Astrocyte of the hippocampus (primary cell): ENCODE data around the gene ARPC1B.
"Not testable (repeated sequence)": the region's sequence is repeated elsewhere in the genome, so short reads cannot be mapped to it uniquely, and the experiment has no call there.

Source experiments
- DNase-seq: peaks from one replicate; pipeline ENCODE4 v3.0.0; 2011; ENCODE audit warnings: low read depth, low spot score

Gene ARPC1B

DNA sequence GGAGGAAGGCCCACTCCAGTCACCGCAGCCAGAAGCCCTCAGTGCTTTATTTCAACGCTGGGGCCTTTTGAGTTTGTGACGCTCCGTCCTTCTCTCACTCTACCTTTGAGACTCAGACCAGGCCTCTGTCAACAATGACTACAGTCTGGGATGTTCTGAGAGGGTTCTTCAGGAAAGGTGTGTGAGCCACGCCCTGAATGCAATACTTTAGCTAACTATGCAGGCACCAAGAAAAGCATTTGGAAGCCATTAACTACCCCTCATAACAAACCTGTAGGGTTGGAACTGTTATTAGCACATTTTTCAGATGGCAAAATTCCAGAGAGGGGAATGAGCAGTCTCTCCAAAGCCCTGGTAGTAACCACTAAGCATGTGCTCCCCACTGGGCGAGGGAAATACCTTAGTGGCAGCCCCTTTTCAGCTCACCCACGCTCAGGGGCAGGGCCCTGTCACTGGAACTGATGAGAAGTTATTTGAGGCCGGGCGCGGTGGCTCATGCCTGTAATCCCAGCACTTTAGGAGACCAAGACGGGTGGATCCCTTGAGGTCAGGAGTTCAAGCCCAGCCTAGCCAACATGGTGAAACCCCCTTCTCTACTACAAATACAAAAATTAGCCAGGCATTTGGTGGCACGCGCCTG, 5.7 kb upstream of the ARPC1B start:
- DNase-seq: peak; percentile 56

- DNase-seq: peak; percentile 51
These were observed 4.7 kb upstream of the ARPC1B start for GRCh38 chr7:99369767-99370391.

DNA sequence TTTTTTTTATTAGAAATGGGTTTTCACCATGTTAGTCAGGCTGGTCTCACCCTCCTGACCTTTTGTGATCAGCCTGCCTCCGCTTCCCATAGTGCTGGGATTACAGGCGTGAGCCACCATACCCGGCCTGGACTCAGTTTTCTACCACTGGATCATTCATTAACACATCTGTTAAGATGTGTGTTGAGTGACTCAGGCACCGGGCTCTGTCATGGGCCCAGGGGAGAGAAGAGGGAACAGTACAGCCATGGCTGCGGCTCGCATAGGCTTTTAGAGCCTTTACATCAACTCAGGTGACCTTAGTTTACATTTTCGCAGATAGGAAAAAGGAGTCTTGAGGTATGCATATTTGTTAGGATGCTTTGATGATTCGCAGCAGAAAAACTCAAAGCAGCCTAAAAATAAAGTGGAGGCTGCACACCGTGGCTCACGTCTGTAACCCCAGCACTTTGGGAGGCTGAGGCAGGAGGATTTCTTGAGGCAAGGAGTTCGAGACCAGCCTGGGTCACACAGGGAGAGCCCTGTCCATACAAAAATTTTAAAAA, 3.1 kb upstream of the ARPC1B start:
- DNase-seq: no peak

DNA sequence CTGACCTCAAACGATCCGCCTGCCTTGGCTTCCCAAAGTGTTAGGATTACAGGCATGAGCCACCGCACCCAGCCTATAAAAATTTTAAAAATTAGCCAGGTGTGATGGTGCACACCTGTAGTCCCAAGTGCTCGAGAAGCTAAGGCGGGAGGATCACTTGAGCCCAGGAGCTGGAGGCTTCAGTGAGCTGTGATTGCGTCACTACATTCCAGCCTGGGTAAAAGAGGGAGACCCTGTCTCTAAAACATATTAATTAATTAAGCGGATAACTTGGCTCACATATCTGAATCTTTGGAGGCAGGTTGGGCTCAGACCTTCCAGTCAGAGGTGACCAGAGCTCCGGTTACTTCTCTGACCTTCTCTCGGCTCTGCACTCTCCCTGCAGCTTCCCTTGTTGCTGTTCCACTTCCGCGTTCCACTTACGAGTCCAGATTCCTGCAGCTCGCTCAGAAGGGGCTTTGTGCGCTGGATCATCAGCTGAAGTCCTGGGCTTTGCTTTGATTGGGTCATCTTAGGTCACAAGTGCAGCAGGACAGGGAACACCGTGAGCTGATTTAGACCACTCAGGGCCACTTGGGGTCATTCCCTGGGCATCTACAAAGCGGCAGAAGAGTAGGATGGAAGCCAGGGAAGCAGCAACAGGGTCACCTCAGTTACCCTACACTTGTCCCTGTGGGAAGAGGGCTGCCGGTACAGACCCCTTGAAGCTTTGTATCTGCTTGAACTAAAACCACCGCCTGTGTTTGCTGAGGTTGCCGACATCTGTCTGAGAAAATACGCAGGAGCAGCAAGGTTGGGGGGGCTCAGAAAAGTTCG, 2.0 kb upstream of the ARPC1B start:
- DNase-seq: peak; percentile 60

DNA sequence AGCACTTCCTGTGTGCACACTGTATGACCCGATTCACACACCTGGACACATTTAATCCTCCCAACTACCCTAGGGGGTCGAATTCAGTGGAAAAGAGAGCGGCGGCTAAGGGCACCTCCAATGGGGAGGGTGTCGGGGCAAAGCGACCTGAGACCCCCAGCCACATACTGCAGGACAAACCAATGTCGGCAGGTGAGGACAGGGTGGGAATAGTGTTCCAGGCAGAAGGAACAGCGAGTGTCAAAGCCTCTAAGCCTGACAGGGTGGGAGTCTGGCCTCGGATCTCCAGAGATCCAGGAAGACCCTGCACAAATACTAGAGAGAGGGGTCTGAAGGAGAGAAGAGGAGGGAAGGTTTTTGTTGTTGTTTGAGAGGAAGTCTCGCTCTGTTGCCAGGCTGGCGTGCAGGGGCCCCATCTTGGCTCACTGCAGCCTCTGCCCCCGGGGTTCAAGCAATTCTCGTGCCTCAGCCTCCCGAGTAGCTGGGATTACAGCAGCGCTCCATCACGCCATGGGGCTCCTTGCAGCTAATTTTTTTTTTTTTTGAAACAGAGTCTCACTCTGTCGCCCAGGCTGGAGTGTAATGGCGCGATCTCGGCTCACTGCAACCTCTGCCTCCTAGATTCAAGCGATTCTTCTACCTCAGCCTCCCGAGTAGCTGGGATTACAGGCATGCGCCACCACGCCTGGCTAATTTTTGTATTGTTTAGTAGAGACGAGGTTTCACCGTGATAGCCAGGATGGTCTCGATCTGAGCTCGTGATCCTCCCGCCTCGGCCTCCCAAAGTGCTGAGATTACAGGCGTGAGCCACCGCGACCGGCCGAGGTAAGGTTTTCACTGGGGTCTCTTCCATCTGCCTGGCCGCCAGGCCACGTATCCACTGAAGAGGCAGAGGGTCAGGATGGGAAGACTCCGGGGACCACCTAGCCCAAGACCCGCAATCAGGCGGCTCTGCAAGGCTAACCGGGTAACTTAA, 1.2 kb upstream of the ARPC1B start:
- DNase-seq: no peak

- peak; percentile 82 for DNase-seq
These were observed 709 bp downstream of the ARPC1B start for GRCh38 chr7:99375070-99375807.

DNA sequence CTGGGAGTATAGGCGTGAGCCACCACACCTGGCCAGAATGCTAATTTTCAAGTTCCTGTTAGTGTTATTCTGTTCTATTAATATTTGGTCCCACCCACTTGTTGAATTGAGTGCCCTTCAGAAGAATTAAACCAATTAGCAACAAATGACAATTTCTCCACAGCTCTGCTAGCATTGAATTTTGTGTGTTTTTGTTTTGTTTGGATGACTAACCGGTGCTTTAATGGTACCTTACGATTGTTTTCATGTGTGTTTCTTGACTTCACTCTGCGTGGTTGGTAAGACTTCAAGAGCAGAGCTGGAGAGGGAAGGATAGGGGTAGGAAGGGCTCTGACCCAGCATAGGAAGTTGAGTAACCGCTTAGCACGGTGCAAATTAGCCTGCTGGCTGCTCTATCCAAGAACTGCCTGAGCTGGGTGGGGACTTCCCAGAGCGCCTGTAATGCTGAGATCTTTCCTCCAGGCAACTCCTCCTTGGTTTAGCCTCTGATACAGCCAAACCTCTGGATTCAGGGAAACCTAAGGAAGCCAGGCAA, 4.6 kb downstream of the ARPC1B start:
- DNase-seq: peak; percentile 81

GRCh38 chr7:99379693-99380031, 5.1 kb downstream of the ARPC1B start:
- DNase-seq: not testable (repeated sequence)

DNA sequence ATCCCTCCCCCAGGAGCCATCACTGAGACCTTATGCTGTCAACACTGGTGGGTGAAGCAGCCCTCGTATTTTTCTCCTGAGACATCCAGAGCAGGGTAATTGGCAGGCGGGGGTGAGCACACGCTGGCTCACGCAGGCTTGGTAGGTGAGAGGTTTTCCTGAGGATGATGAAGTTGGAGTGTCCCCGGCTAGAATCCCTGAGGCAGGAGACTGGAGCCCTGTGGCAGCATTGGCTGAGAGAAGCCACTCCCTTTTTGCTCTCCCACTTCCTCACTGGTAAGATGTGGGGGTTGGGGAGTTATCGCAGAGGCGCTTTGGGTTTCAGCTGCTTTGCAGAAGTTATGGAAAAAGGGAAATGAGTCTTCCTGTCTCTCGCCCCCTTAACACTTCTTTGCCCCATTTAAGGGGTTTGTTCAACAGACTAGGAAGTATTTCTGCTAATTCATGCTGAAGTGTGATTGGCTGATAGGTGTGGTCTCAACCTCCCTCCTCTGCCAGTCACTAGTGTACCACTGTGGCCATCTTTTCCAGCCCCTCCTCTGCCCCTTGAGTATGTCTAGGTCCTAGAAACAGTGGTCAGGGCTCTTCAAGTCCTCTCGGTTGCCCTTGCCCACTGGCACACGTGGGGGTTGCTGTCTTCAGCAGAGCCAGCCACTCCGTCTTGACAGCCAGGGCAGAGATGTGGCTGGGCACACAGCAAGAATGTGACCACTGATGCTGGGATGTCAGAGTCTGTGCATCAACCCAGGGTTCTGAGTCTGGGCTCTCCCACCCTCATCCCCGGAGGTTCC, 5.7 kb downstream of the ARPC1B start:
- no peak for DNase-seq

DNA sequence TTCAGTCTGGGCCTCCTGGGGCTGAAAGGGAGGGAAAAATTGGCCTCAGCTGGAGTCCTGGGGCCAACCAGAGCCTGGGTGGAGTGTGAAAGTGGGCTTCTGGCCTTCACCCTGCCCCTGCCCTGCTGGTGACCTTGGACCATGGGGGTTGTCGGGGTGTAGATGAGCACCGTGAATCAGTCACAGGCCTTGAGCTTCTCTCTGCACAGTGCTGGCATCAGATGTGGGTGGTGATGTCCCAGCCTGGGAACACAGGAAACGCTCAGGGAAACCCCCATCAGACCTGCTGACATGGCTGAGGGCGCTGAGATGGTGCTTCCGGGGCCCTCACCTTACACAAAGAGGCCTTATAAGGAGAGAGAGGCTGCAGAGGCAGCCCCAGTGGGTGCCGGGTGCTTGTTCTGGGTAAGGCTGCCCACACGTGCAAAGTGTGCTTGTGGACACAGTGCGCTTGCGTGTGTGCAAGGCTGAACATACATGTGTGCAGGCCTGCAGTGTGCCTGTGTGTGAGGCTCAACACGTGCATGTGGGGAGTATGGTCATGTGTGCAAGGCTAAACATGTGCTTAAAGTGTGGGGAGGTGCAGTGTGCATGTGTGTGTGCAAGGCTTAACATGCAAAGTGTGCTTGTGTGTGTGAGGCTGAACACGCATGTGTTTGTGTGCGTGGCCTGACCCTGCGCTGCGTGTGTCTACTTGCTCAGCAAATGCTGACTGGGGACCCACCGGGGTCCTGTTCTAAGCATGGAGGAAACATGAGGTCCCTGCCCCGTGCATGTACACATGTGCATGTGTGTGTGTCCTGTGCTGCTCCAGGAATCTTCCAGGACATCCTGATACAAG, 6.5 kb downstream of the ARPC1B start:
- DNase-seq: no peak

- no peak for DNase-seq
These were observed 7.1 kb downstream of the ARPC1B start for GRCh38 chr7:99381664-99382075.

DNA sequence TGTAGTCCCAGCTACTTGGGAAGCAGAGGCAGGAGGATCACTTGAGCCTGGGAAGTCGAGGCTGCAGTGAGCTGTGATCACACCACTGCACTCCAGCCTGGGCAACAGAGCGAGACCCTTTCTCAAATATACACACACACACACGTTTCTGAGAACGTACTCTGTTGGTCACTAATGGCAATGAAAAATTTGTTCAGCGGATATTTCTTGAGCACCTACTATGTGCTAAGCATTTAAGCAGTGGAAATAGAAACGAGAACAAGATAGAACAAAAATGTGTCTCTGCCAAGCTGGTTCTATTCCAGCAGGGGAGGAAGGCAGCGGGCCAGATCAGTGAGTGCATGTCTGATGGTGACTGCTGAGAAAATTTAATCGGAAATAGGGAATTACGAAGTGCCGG, 8.7 kb downstream of the ARPC1B start:
- DNase-seq: no peak

- DNase-seq: no peak
These were observed 9.4 kb downstream of the ARPC1B start for GRCh38 chr7:99383791-99384370.

DNA sequence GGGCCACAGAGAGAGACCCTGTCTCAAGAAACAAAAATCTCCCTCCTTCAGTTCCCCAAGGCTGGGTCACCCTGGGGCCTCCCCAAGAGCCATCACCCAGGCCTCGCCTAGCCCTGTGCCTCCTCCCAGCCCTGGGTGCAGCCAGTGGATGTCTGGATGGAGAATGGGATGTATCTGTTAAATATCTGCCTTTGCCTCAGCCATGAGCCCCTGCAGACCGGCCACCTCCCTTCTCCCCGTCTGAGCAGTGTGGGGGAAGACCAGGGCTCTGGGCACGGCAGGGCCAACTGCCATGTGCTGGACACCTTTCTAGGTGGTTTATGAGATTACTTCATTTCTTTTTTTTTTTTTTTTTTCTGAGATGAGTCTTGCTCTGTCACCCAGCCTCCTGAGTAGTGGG, 10.0 kb downstream of the ARPC1B start:
- no peak for DNase-seq

- DNase-seq: no peak
These were observed 11.0 kb downstream of the ARPC1B start for GRCh38 chr7:99385564-99385963.

DNA sequence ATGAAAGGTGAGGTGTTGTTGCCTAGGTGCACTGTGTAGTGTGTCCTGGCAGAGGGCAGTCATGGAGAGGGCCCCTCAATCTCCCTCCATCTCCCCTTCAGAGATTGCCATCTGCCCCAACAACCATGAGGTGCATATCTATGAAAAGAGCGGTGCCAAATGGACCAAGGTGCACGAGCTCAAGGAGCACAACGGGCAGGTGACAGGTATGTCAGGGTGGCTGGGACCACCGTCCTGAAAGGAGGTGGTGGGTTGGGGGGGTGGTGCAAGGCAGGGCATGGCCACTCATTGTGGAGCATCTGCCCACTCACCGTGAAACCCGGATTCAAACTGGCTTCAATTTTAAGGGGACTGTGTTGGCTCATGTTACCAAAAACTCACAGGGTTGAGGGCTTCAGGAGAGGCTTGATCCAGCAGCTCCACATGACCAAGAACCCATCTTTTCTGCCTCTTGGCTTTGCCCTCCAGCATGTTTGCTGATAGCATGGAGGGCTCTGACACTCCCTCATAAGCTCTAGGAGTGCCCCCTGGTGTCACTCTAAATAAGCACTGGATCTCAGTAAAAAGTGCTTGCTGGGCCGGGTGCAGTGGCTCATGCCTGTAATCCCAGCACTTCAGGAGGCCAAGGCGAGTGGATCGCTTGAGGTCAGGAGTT, 12.2 kb downstream of the ARPC1B start:
- no peak for DNase-seq

- not testable (repeated sequence) for DNase-seq
These were observed 12.7 kb downstream of the ARPC1B start for GRCh38 chr7:99387239-99387635.

DNA sequence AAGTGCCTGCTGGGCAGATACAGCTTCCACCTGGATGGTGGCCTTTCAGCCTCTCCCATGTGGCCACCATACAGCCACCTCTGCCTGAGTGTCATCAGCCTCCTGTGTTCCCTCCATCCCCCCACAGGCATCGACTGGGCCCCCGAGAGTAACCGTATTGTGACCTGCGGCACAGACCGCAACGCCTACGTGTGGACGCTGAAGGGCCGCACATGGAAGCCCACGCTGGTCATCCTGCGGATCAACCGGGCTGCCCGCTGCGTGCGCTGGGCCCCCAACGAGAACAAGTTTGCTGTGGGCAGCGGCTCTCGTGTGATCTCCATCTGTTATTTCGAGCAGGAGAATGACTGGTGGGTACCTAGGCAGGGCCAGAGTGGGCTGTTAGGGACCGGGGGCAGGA, 13.4 kb downstream of the ARPC1B start:
- no peak for DNase-seq
